ENCODE measurements around the gene PXK.

The PXK gene

GRCh38 chr3:58384381-58385090, 51.8 kb downstream of the PXK start:
- no peak for DNase-seq

DNA sequence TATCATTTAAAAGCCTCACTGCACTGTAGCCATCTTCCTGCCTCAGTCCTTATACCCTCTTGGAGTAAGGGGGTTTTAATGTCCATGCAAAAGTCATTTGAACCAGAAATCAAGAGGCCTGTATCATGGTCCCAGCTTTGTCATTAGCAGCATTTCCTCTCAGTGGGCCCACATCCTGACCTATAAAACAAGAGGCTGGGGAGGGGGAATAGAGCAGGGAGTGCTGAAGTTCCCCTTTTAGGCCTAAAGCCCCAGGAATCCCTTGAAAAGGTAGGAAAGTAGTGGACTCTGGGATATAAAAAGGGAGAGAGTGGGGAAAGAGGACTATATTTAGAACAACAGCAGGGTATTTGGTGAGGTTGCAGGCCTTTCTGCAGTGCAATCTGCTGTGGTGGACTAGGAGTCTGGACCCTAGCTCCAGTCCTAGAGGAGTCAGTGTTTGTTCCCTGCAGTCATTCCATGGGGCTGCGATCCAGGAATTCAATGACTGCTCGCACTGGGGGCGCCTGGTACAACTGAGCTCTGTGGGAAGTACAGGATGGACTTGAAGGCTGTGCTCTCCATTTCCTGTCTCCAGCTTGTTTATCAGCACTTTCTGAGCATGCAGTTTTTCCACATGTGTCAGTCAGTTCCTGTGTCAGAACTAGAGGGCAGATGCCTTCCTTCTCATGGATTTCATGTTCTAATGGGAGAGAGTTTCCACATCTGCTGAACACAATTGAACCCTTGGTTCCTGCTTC, 54.1 kb downstream of the PXK start:
- DNase-seq, result no peak

GRCh38 chr3:58387650-58388546, 55.2 kb downstream of the PXK start:
- DNase-seq, result no peak

- no peak for DNase-seq
Measured at GRCh38 chr3:58388550-58389091, 55.9 kb downstream of the PXK start.

DNA sequence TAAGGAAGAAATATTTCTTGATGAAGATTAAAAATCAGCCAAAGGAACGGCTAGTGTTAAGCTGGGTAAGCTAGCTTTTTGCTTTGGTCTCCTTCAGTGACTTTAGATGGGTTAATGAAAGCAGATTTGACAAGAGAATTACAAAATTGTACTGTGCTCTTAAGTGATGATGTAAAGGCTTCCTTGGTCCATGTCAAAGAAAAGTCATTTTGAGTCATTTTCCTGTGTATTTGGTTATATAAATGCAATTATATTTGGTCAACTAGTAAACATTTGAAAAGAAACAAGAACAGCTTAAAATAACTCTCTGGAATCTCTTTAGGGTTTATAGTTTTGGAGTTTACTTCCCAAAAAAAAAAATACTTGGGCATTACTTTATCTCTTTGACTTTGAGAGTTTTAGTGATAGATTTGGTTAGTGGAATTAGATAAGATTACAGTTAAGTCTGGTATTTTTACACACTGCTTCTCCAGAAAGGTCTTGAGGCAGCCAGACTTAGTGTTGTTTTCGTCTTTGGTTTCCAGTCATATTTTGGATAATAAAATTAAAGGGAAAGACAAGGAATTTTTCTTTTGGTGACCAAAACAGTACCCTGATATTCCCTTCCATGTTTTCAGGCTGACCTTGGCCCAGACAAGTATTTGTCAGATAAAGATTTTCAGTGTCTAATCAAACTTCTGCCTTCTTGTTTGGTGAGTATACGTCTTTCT, 58.6 kb downstream of the PXK start:
- no peak for DNase-seq

GRCh38 chr3:58392181-58392580, 59.5 kb downstream of the PXK start:
- DNase-seq, result no peak

GRCh38 chr3:58394339-58394738, 61.6 kb downstream of the PXK start:
- no peak for DNase-seq

GRCh38 chr3:58398669-58399333, 66.1 kb downstream of the PXK start:
- DNase-seq, result no peak

GRCh38 chr3:58403513-58404109, 70.9 kb downstream of the PXK start:
- no peak for DNase-seq

GRCh38 chr3:58404396-58404795, 71.7 kb downstream of the PXK start:
- DNase-seq, result no peak

DNA sequence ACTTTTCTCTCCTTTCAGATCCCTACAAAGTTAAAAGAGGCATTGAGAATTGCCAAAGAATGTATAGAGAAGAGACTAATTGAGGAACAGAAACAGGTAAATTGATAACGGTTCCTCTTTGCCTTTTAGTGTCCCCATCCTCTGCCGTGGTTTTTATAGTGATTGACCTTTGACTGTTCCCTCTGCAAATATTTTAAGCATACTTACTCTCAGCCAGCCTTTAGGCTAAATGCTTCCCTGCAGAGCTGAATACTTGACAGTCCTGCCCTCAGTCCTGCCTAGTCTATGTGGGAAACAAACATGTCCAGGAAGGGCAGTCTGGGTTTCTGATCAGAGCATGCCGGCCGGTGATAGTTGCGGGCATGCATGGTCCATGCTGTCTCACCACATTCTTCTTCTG, 76.2 kb downstream of the PXK start:
- no peak for DNase-seq

- DNase-seq, result no peak
Measured at GRCh38 chr3:58409663-58410062, 77.0 kb downstream of the PXK start.

DNA sequence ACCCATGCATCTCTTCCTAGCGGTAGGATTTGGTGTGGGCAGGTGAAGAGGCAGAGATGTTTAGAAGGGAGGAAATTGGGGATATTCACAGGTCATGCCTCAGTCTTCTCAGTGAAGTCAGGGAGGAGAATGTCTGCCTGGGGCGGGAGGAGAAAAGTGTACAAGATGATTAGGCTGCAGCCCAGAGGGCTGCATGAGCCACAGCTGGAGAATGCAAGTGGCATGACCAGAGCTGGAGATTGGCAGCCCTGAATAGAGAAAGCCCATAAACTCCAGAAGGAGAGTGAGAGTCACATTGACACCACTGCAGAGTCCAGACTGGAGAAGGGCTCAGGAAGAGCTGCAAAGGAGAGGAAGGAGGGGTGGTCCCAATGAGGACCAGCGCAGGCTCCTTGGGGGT, 78.3 kb downstream of the PXK start:
- DNase-seq, result no peak

GRCh38 chr3:58411851-58412830, 79.4 kb downstream of the PXK start:
- DNase-seq, result no peak

GRCh38 chr3:58414538-58415197, 82.0 kb downstream of the PXK start:
- DNase-seq, result peak; percentile 41 to 47

DNA sequence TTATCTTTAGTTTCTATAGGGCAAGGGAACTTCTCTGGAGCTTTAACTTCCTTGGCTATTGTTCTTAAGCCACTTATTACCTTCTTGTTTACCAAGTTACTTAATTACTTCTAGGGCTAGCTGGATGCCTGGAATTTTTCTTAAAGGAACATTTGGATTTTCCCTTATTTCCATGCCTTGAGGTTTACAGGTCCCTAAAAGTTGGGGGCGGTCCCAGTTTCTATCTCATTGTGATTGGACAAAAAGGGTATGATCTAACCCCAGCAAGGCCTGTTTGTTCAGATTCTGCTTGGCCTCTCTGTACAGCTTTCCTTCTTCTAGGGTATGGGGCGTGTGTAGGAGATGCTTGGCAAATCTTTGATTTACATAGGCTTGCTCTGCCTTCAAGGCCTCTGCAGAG, 83.5 kb downstream of the PXK start:
- no peak for DNase-seq

DNA sequence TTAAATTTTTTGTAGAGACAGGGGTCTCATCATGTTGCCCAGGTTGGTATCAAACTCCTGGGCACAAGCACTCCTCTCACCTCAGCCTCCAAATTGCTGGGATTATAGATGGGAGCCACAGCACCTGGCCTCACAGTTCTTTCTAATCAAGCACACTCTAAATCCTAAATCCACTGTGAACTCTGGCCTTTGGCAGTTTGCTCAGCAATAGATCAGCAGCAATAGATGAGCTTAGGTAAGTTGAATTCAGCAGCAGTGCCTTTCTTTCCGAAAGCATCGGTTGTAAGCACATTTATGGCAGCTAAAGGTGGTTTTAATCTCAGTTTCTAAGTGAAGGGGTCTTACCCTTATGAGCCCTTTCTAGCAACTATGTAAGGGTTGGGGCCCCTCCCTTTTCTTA, 84.4 kb downstream of the PXK start:
- no peak for DNase-seq

DNA sequence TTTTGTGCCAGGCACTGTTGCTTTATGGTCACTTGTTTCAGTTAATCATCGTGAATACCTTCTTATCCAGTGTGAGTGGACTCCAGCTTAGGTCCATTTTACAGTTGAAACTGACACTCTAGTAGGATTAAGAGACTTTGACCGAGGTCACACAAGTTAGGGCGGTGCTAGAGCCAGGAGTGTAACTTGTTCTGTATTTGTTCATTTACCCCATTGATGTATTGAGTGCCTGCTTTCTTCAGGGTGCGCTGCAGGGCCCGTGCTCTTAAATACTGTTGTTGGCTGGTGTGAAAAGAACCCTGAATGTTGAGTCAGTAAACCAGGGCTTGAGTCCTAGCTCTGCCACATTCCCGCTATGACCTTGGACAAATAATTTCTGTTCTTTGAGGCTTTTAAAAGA, 85.5 kb downstream of the PXK start:
- DNase-seq, result no peak

- DNase-seq, result no peak
Measured at GRCh38 chr3:58419780-58420507, 87.3 kb downstream of the PXK start.
